GM23338 (cell line): ENCODE measurements around the gene SORL1-AS1.
A peak's percentile ranks its signal among the peaks of the same experiment; 100 is the strongest.

Experiments
- ATAC-seq: fragments of 200-7000 bp; cut with Tn5 transposase; 3 replicates; pipeline ENCODE4 v1.9.1; 2020
- DNase-seq: peaks from one replicate; pipeline ENCODE4 v3.0.0-alpha.2; 2015; ENCODE audit warnings: low spot score
- H2AFZ ChIP-seq: fragments of 200-600 bp; sonication (generic); 2 replicates; pipeline ENCODE4 v1.8.0; 2016; ENCODE audit warnings: antibody characterized with exemption, mild to moderate bottlenecking, moderate library complexity
- H3F3A ChIP-seq: fragments of 200-600 bp; sonication (generic); replicated peaks from 2 replicates; pipeline ENCODE4 v1.8.0; 2017; ENCODE audit warnings: antibody characterized with exemption, mixed run types, low read depth
- H3K27ac ChIP-seq: fragments of 200-600 bp; sonication (generic); 2 replicates; pipeline ENCODE4 v1.6.1; 2016; ENCODE audit warnings: low read depth
- H3K27me3 ChIP-seq: fragments of 200-600 bp; sonication (generic); 2 replicates; pipeline ENCODE4 v1.8.0; 2016; ENCODE audit warnings: mild to moderate bottlenecking, mixed run types, moderate library complexity; ENCODE audit not compliant: insufficient read depth
- H3K36me3 ChIP-seq: fragments of 200-600 bp; sonication (generic); 2 replicates; pipeline ENCODE4 v1.8.0; 2016; ENCODE audit warnings: mild to moderate bottlenecking; ENCODE audit not compliant: insufficient read depth
- H3K4me1 ChIP-seq: fragments of 200-600 bp; sonication (generic); 2 replicates; pipeline ENCODE4 v1.8.0; 2016; ENCODE audit warnings: mild to moderate bottlenecking, moderate library complexity; ENCODE audit not compliant: insufficient read depth
- H3K4me2 ChIP-seq: fragments of 200-600 bp; sonication (generic); 2 replicates; pipeline ENCODE4 v1.7.1; 2017; ENCODE audit warnings: mixed run types
- H3K4me3 ChIP-seq: fragments of 200-600 bp; sonication (generic); 2 replicates; pipeline ENCODE4 v1.6.1; 2016; ENCODE audit warnings: mixed run types
- H3K79me2 ChIP-seq: fragments of 200-600 bp; sonication (generic); replicated peaks from 2 replicates; pipeline ENCODE4 v1.8.0; 2017; ENCODE audit warnings: mild to moderate bottlenecking; ENCODE audit not compliant: insufficient read depth
- H3K9me2 ChIP-seq: fragments of 200-600 bp; sonication (generic); 2 replicates; pipeline ENCODE4 v1.8.0; 2017; ENCODE audit not compliant: insufficient read depth
- H4K20me1 ChIP-seq: fragments of 200-600 bp; sonication (generic); replicated peaks from 2 replicates; pipeline ENCODE4 v1.8.0; 2017; ENCODE audit warnings: mild to moderate bottlenecking; ENCODE audit not compliant: insufficient read depth
- H3K27ac Mint-ChIP-seq: 2 replicates; pipeline ENCODE4 v1.8.0; 2020; ENCODE audit warnings: inconsistent platforms, mild to moderate bottlenecking, moderate library complexity, mixed read lengths
- H3K27me3 Mint-ChIP-seq: 3 replicates; pipeline ENCODE4 v1.8.0; 2022; ENCODE audit warnings: low read depth, mild to moderate bottlenecking, moderate library complexity, mixed read lengths, inconsistent platforms; ENCODE audit not compliant: insufficient read depth, poor library complexity
- H3K36me3 Mint-ChIP-seq: 3 replicates; pipeline ENCODE4 v1.8.0; 2021; ENCODE audit warnings: low read depth, mild to moderate bottlenecking, inconsistent platforms, moderate library complexity, mixed read lengths
- H3K4me1 Mint-ChIP-seq: 3 replicates; pipeline ENCODE4 v1.8.0; 2020; ENCODE audit warnings: mild to moderate bottlenecking, inconsistent platforms, mixed read lengths
- H3K4me3 Mint-ChIP-seq: 3 replicates; pipeline ENCODE4 v1.8.0; 2021; ENCODE audit warnings: moderate library complexity, mild to moderate bottlenecking, inconsistent platforms, mixed read lengths
- H3K9me3 Mint-ChIP-seq: 3 replicates; pipeline ENCODE4 v1.8.0; 2020; ENCODE audit warnings: moderate library complexity, mild to moderate bottlenecking, inconsistent platforms, mixed read lengths
- CTCF ChIP-seq, 2 experiments: fragments of 200-600 bp in 1 of 2; sonication (generic) in 1 of 2; conservative IDR thresholded peaks; 2 replicates each; pipeline versions ENCODE4 v1.5.1 to v1.6.1; 2016 to 2017; ENCODE audit warnings: antibody characterized with exemption in 2 of 2, low read depth in 2 of 2, mild to moderate bottlenecking in 2 of 2, moderate library complexity in 1 of 2
- ETS1 ChIP-seq: IDR thresholded peaks from 2 replicates; pipeline ENCODE4 v1.6.1; 2016; ENCODE audit warnings: antibody characterized with exemption
- NANOG ChIP-seq: IDR thresholded peaks from 2 replicates; pipeline ENCODE4 v1.6.1; 2016; ENCODE audit warnings: antibody characterized with exemption, borderline replicate concordance
- POLR2AphosphoS5 ChIP-seq: IDR thresholded peaks from 2 replicates; pipeline ENCODE4 v1.6.1; 2016; ENCODE audit warnings: antibody characterized with exemption, low read depth
- STAT1 ChIP-seq: IDR thresholded peaks from one replicate; pipeline ENCODE4 v1.6.1; 2016; ENCODE audit warnings: antibody characterized with exemption; ENCODE audit not compliant: unreplicated experiment
- ZNF114 ChIP-seq: fragments of 250-450 bp; sonication (Bioruptor Pico); IDR thresholded peaks from 2 replicates; pipeline ENCODE4 v1.5.0; 2020; ENCODE audit warnings: mild to moderate bottlenecking, moderate library complexity
- ZNF331 ChIP-seq: fragments of 250-450 bp; sonication (Bioruptor Pico); IDR thresholded peaks from 2 replicates; pipeline ENCODE4 v1.5.0; 2020; ENCODE audit warnings: low read depth, mild to moderate bottlenecking, moderate library complexity
- TF ChIP-seq, protein P1 (sequence below): IDR thresholded peaks from one replicate; pipeline ENCODE4 v1.6.1; 2018; ENCODE audit warnings: antibody characterized with exemption; ENCODE audit not compliant: unreplicated experiment

SORL1-AS1 gene

GRCh38 chr11:121460941-121461514 is 8.3 kb upstream of the SORL1-AS1 start:
- H4K20me1 ChIP-seq: peaks cover 10% of the 10 kb centered on the region
- TF ChIP-seq ETS1 (no peak), CTCF (conservative IDR thresholded peaks at IDR 0.05; ENCODE audit: low read depth in 2 of 2) (no peak), ZNF114 (no peak), ZNF331 (no peak)
- H2AFZ ChIP-seq: no peak overlapping the region
- Mint-ChIP-seq H3K4me3 (no peak overlapping the region), H3K27me3 (peaks cover 8% of the 10 kb centered on the region), H3K9me3 (no peaks in the 10 kb centered on the region), H3K4me1 (peaks cover 89% of the 10 kb centered on the region), H3K27ac (no peak overlapping the region), H3K36me3 (peaks cover 7% of the 10 kb centered on the region; the same call in 1 of the 3 replicates)
- no peak overlapping the region for H3K4me2 ChIP-seq
- DNase-seq (no peak), ATAC-seq (no peak)
- no peaks in the 10 kb centered on the region for H3K27me3 ChIP-seq
- no peaks in the 10 kb centered on the region for H3K9me2 ChIP-seq
- H3K79me2 ChIP-seq: peaks cover 100% of the 10 kb centered on the region
- H3K36me3 ChIP-seq: no peaks in the 10 kb centered on the region
- H3K27ac ChIP-seq: no peak overlapping the region
- peaks cover 2% of the 10 kb centered on the region; the same call in 1 of the 2 replicates for H3F3A ChIP-seq
- H3K4me1 ChIP-seq: peaks cover 91% of the 10 kb centered on the region
- H3K4me3 ChIP-seq: no peak overlapping the region

DNA sequence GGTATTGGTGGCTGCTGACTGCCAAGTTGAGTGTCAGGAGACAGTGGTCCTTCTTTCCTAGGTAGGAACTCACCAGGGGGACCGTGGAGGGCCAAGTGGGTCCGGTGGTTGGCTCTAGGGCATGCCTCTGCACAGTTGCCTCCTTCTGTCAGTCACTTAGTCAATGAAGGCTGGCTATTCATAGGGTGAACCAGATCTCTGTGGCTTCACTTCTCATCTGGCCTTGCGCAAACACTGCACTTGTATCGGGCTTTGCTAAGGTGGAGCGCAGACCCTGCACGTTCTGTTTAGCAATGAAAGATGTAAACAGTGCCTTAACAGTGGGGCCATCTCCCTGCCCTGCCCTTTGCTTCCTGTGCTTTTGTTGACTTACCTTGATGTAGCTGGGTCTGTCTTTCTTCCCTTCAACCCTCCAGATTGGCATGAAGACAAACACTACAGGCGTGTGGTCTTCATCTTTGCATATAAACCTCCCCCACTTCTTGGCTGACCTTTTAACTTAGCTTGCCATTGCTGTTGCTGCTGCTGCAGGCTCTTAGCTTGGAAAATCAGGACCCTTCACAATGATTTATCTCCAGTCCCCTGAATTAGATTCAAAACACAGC is 6.7 kb upstream of the SORL1-AS1 start:
- H3K27me3 Mint-ChIP-seq: peaks cover 13% of the 10 kb centered on the region
- H3K36me3 Mint-ChIP-seq: peaks cover 7% of the 10 kb centered on the region; the same call in 1 of the 3 replicates
- Histone ChIP-seq H2AFZ (no peak overlapping the region), H3K36me3 (no peaks in the 10 kb centered on the region), H3K4me1 (peaks cover 90% of the 10 kb centered on the region), H3K27me3 (no peaks in the 10 kb centered on the region), H3K79me2 (peaks cover 100% of the 10 kb centered on the region), H3K4me3 (no peak overlapping the region), H4K20me1 (no peaks in the 10 kb centered on the region; the same call in 1 of the 2 replicates), H3K4me2 (peak overlapping the region; percentile 61), H3K9me2 (no peaks in the 10 kb centered on the region), H3K27ac (no peak overlapping the region), H3F3A (no peaks in the 10 kb centered on the region; the same call in 1 of the 2 replicates)
- no peak overlapping the region for H3K4me3 Mint-ChIP-seq
- ATAC-seq (no peak), DNase-seq (no peak)
- H3K9me3 Mint-ChIP-seq: no peaks in the 10 kb centered on the region
- H3K27ac Mint-ChIP-seq: 0 out of 2 replicates have a peak overlapping the region, but pooled peaks have one; percentile 16
- peaks cover 88% of the 10 kb centered on the region for H3K4me1 Mint-ChIP-seq
- TF ChIP-seq NANOG (no peak), ZNF331 (no peak), POLR2AphosphoS5 (no peak), ZNF114 (no peak), CTCF (conservative IDR thresholded peaks at IDR 0.05; ENCODE audit: low read depth in 2 of 2) (no peak), STAT1 (no peak)
- TF ChIP-seq, protein P1, sequence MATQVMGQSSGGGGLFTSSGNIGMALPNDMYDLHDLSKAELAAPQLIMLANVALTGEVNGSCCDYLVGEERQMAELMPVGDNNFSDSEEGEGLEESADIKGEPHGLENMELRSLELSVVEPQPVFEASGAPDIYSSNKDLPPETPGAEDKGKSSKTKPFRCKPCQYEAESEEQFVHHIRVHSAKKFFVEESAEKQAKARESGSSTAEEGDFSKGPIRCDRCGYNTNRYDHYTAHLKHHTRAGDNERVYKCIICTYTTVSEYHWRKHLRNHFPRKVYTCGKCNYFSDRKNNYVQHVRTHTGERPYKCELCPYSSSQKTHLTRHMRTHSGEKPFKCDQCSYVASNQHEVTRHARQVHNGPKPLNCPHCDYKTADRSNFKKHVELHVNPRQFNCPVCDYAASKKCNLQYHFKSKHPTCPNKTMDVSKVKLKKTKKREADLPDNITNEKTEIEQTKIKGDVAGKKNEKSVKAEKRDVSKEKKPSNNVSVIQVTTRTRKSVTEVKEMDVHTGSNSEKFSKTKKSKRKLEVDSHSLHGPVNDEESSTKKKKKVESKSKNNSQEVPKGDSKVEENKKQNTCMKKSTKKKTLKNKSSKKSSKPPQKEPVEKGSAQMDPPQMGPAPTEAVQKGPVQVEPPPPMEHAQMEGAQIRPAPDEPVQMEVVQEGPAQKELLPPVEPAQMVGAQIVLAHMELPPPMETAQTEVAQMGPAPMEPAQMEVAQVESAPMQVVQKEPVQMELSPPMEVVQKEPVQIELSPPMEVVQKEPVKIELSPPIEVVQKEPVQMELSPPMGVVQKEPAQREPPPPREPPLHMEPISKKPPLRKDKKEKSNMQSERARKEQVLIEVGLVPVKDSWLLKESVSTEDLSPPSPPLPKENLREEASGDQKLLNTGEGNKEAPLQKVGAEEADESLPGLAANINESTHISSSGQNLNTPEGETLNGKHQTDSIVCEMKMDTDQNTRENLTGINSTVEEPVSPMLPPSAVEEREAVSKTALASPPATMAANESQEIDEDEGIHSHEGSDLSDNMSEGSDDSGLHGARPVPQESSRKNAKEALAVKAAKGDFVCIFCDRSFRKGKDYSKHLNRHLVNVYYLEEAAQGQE: no peak
